ENCODE measurements around the gene NACC1.
"Not testable (repeated sequence)": the region's sequence is repeated elsewhere in the genome, so short reads cannot be mapped to it uniquely, and the experiment has no call there.

NACC1 gene

DNA sequence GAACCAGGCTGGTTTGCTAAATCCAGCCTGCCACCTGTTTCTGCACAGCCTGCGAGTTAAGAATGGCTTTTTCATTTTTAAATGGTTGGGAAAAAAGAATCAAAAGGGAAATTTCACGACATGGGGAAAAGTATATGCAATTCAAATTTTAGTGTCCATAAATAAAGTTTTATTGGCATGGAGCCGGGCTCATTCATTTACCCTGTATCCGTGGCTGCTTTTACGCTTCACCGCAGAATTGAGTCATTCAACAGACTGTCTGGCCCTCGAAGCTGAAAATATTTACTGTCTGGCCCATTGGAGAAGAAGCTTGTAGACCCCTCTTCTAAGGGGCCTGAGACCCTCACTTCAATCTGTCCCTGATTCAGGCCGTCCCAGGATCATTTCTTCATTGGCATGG, 58.3 kb downstream of the NACC1 start:
- H3K4me3 ChIP-seq (ENCODE audit: low read length), result no peak overlapping the region
- DNase-seq (ENCODE audit: low read depth), result no peak
- no peak for TF ChIP-seq CTCF (conservative IDR thresholded peaks at IDR 0.05; ENCODE audit: low read depth, low read length)

DNA sequence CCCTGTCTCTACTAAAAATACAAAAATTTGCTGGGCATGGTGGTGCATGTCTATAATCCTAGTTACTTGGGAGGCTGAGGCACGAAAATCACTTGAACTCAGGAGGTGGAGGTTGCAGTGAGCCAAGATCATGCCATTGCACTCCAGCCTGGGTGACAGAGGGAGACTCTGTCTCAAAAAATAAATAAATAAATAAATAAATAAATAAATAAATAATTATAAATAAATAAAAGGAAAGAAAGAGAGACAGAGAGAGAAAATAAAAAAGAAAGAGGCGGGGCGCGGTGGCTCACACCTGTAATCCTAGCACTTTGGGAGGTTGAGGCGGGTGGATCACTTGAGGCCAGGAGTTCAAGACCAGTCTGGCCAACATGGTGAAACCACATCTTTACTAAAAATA, 59.5 kb downstream of the NACC1 start:
- not testable (repeated sequence) for DNase-seq (ENCODE audit: low read depth)

DNA sequence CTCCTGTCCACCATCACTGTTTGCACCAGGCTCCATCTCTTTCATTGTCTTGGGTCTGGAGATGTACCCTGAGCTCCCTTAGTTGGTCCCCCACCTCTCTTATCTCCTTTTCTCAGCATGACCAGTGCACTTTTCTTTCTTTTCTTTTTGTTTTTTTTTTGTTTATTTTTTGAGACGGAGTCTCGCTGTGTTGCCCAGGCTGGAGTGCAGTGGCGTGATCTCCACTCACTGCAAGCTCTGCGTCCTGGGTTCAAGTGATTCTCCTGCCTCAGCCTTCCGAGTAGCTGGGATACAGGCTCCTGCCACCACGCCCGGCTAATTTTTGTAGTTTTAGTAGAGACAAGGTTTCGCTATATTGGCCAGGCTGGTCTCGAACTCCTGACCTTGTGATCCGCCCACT, 60.2 kb downstream of the NACC1 start:
- not testable (repeated sequence) for DNase-seq (ENCODE audit: low read depth); H3K4me3 ChIP-seq (ENCODE audit: low read length)

More for the DNA sequence above, 59.5 kb downstream of the NACC1 start:
- not testable (repeated sequence) for H3K4me3 ChIP-seq (ENCODE audit: low read length)

GRCh38 chr19:13181747-13182388, 63.8 kb downstream of the NACC1 start:
- DNase-seq (ENCODE audit: low read depth), result no peak
- no peak overlapping the region for H3K4me3 ChIP-seq (ENCODE audit: low read length)
- TF ChIP-seq CTCF (conservative IDR thresholded peaks at IDR 0.05; ENCODE audit: low read depth, low read length), result no peak

GRCh38 chr19:13184926-13185325, 66.9 kb downstream of the NACC1 start:
- DNase-seq (ENCODE audit: low read depth); H3K4me3 ChIP-seq (ENCODE audit: low read length): not testable (repeated sequence)

GRCh38 chr19:13185763-13186657, 67.9 kb downstream of the NACC1 start:
- H3K4me3 ChIP-seq (ENCODE audit: low read length); DNase-seq (ENCODE audit: low read depth): not testable (repeated sequence)

DNA sequence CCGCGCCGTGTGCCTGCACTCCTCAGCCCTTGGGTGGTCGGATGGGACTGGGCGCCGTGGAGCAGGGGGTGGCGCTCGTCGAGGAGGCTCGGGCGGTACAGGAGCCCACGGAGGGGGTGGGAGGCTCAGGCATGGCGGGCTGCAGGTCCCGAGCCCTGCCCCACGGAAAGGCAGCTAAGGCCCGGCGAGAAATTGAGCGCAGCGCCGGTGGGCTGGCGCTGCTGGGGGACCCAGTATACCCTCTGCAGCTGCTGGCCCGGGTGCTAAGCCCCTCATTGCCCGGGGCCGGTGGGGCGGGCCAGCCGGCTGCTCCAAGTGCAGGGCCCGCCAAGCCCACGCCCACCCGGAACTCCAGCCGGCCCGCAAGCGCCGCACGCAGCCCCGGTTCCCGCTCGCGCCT, 68.6 kb downstream of the NACC1 start:
- not testable (repeated sequence) for DNase-seq (ENCODE audit: low read depth); H3K4me3 ChIP-seq (ENCODE audit: low read length)

DNA sequence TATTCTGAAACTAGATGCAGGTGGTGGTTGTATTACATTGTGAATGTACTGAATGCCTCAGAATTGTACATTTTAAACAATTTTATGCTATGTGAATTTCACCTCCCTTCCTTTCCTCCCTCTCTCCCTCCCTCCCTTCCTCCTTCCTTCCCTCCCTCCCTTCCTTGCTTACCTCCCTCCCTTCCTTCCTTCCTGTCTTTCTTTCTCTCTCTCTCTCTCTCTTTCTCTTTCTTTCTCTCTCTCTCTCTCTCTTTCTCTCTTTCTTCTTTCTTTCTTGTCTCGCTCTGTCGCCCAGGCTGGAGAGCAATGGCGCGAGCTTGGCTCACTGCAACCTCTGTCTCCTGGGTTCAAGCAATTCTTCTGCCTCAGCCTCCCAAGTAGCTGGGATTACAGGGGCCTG, 69.4 kb downstream of the NACC1 start:
- no peak for TF ChIP-seq CTCF (conservative IDR thresholded peaks at IDR 0.05; ENCODE audit: low read depth, low read length)
- no peak overlapping the region for H3K4me3 ChIP-seq (ENCODE audit: low read length)
- DNase-seq (ENCODE audit: low read depth), result no peak

DNA sequence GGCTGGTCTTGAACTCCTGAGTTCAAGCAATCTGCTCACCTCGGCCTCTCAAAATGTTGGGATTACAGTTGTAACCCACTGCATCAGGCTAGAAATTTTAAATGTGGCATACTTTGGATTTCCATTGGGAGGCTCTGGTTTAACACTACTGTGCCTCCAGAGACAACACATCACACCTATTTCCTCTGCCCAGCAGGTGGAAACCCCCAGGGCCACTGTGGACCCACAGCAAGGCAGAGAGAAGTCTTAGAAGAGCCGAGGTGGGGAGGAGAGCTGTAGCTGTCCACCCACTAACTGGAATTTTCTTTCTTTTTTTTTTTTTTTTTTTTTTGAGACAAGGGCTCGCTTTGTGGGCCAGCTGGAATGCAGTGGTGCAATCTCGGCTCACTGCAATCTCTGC, 71.5 kb downstream of the NACC1 start:
- no peak overlapping the region for H3K4me3 ChIP-seq (ENCODE audit: low read length)
- TF ChIP-seq CTCF (conservative IDR thresholded peaks at IDR 0.05; ENCODE audit: low read depth, low read length), result no peak
- DNase-seq (ENCODE audit: low read depth), result no peak
